WTC11 (cell line): ENCODE data around the gene KANSL1L. TPM values are rescaled to one million over a fixed set of nuclear protein-coding genes. Genes with fewer than 3 reads are reported as not detected.
A peak's percentile ranks its signal among the peaks of the same experiment; 100 is the strongest.

Source experiments
- ATAC-seq: fragments of 200-7000 bp; cut with Tn5 transposase; 2 replicates; pipeline ENCODE4 v1.10.0; 2021; ENCODE audit warnings: mild to moderate bottlenecking, moderate library complexity
- CTCF ChIA-PET: fragments of 300-600 bp; sonication (Branson Sonifier 250); formaldehyde crosslinking; loops from one replicate; lab custom pipeline; 2021; ENCODE audit warnings: antibody characterized with exemption; lab: Charles Lee
- POLR2A ChIA-PET: fragments of 350-600 bp; sonication (Branson Sonifier 250); formaldehyde crosslinking; loops from one replicate; lab custom pipeline; 2021; ENCODE audit warnings: antibody characterized with exemption; lab: Charles Lee
- DNase-seq: peaks from one replicate; pipeline ENCODE4 v3.0.0; 2021; ENCODE audit warnings: low spot score
- H3K27ac Mint-ChIP-seq: 2 replicates; pipeline ENCODE4 v1.8.0; 2021; ENCODE audit warnings: mixed read lengths
- H3K27me3 Mint-ChIP-seq: 2 replicates; pipeline ENCODE4 v1.8.0; 2021; ENCODE audit warnings: low read depth, mild to moderate bottlenecking, moderate library complexity, mixed read lengths
- H3K36me3 Mint-ChIP-seq: 2 replicates; pipeline ENCODE4 v1.8.0; 2021; ENCODE audit warnings: mixed read lengths
- H3K4me1 Mint-ChIP-seq: 2 replicates; pipeline ENCODE4 v1.8.0; 2022; ENCODE audit warnings: mixed read lengths
- H3K4me3 Mint-ChIP-seq: 2 replicates; pipeline ENCODE4 v1.8.0; 2021; ENCODE audit warnings: mild to moderate bottlenecking, moderate library complexity, mixed read lengths
- H3K9me3 Mint-ChIP-seq: 2 replicates; pipeline ENCODE4 v1.8.0; 2021; ENCODE audit warnings: mixed read lengths
- ATF2 ChIP-seq: sonication (generic); formaldehyde crosslinking; IDR thresholded peaks from 2 replicates; pipeline ENCODE4 v1.8.1; 2022; ENCODE audit warnings: low read depth, missing genetic modification reagents, borderline replicate concordance
- CTCF ChIP-seq: fragments of 200-600 bp; IDR thresholded peaks from 2 replicates; pipeline ENCODE4 v1.8.0; 2022; ENCODE audit warnings: antibody characterized with exemption
- E2F5 ChIP-seq: sonication (generic); formaldehyde crosslinking; IDR thresholded peaks from 2 replicates; pipeline ENCODE4 v1.8.1; 2022; ENCODE audit warnings: mild to moderate bottlenecking, moderate library complexity, missing genetic modification reagents
- EMX1 ChIP-seq: fragments of 250-450 bp; sonication (Bioruptor Pico); IDR thresholded peaks from 2 replicates; pipeline ENCODE4 v1.8.0; 2021; ENCODE audit warnings: mild to moderate bottlenecking
- FOXJ3 ChIP-seq: sonication (generic); formaldehyde crosslinking; IDR thresholded peaks from 2 replicates; pipeline ENCODE4 v1.9.0; 2021; ENCODE audit warnings: missing genetic modification reagents, mild to moderate bottlenecking, borderline replicate concordance
- FOXK1 ChIP-seq: sonication (generic); formaldehyde crosslinking; IDR thresholded peaks from 2 replicates; pipeline ENCODE4 v1.8.0; 2022; ENCODE audit warnings: mild to moderate bottlenecking, moderate library complexity, missing genetic modification reagents
- FOXP1 ChIP-seq: sonication (generic); formaldehyde crosslinking; IDR thresholded peaks from 2 replicates; pipeline ENCODE4 v1.8.0; 2022; ENCODE audit warnings: missing genetic modification reagents, mild to moderate bottlenecking, moderate library complexity, borderline replicate concordance
- GRHL2 ChIP-seq: fragments of 250-450 bp; sonication (Bioruptor Pico); IDR thresholded peaks from 2 replicates; pipeline ENCODE4 v1.8.0; 2022; ENCODE audit warnings: mild to moderate bottlenecking, moderate library complexity; ENCODE audit not compliant: insufficient replicate concordance, severe bottlenecking
- IRF2 ChIP-seq: sonication (generic); formaldehyde crosslinking; IDR thresholded peaks from 2 replicates; pipeline ENCODE4 v1.8.0; 2022; ENCODE audit warnings: low read depth, missing genetic modification reagents, borderline replicate concordance
- MXD4 ChIP-seq: fragments of 250-450 bp; sonication (Bioruptor Pico); IDR thresholded peaks from 2 replicates; pipeline ENCODE4 v1.8.0; 2021; ENCODE audit warnings: mild to moderate bottlenecking, moderate library complexity, borderline replicate concordance
- NFE2L1 ChIP-seq: sonication (generic); formaldehyde crosslinking; IDR thresholded peaks from 2 replicates; pipeline ENCODE4 v1.8.1; 2023; ENCODE audit warnings: missing genetic modification reagents
- NFYB ChIP-seq: sonication (generic); formaldehyde crosslinking; conservative IDR thresholded peaks from 2 replicates; pipeline ENCODE4 v1.8.0; 2022; ENCODE audit warnings: low read depth, missing genetic modification reagents
- NR1H2 ChIP-seq: sonication (generic); formaldehyde crosslinking; IDR thresholded peaks from 2 replicates; pipeline ENCODE4 v1.9.0; 2021; ENCODE audit warnings: mild to moderate bottlenecking, moderate library complexity, missing genetic modification reagents
- NR3C1 ChIP-seq: sonication (generic); formaldehyde crosslinking; conservative IDR thresholded peaks from 2 replicates; pipeline ENCODE4 v1.8.1; 2023; ENCODE audit warnings: low read depth, mild to moderate bottlenecking, missing genetic modification reagents
- SMAD4 ChIP-seq: sonication (generic); formaldehyde crosslinking; IDR thresholded peaks from 2 replicates; pipeline ENCODE4 v1.8.0; 2022; ENCODE audit warnings: mild to moderate bottlenecking, missing genetic modification reagents
- TEAD1 ChIP-seq: sonication (generic); formaldehyde crosslinking; IDR thresholded peaks from 2 replicates; pipeline ENCODE4 v1.8.0; 2022; ENCODE audit warnings: mild to moderate bottlenecking, missing genetic modification reagents
- TP53 ChIP-seq: sonication (generic); formaldehyde crosslinking; IDR thresholded peaks from 2 replicates; pipeline ENCODE4 v1.8.1; 2023; ENCODE audit warnings: mild to moderate bottlenecking, missing genetic modification reagents
- ZBTB21 ChIP-seq: sonication (generic); formaldehyde crosslinking; IDR thresholded peaks from 2 replicates; pipeline ENCODE4 v1.8.1; 2023; ENCODE audit warnings: mild to moderate bottlenecking, missing genetic modification reagents, borderline replicate concordance
- ZNF396 ChIP-seq: fragments of 250-450 bp; sonication (Bioruptor Pico); IDR thresholded peaks from 2 replicates; pipeline ENCODE4 v1.8.0; 2021; ENCODE audit warnings: mild to moderate bottlenecking, moderate library complexity, borderline replicate concordance
- ZNF416 ChIP-seq: fragments of 250-450 bp; sonication (Bioruptor Pico); IDR thresholded peaks from 2 replicates; pipeline ENCODE4 v1.9.0; 2021; ENCODE audit warnings: mild to moderate bottlenecking, inconsistent platforms
- ZNF423 ChIP-seq: fragments of 250-450 bp; sonication (Bioruptor Pico); IDR thresholded peaks from 2 replicates; pipeline ENCODE4 v2.1.2; 2022; ENCODE audit warnings: mild to moderate bottlenecking, moderate library complexity
- total RNA-seq: library from RNA; stranded (reverse); gene quantifications from 3 replicates; pipeline ENCODE4 v1.2.3, GENCODE V29; 2021
- TF ChIP-seq, protein P1 (sequence below): sonication (generic); formaldehyde crosslinking; IDR thresholded peaks from 2 replicates; pipeline ENCODE4 v1.8.0; 2022; ENCODE audit warnings: mild to moderate bottlenecking, missing genetic modification reagents
- TF ChIP-seq, protein P2 (sequence below): fragments of 250-450 bp; sonication (Bioruptor Pico); IDR thresholded peaks from 2 replicates; pipeline ENCODE4 v1.9.0; 2021; ENCODE audit warnings: mild to moderate bottlenecking, borderline replicate concordance
- TF ChIP-seq, protein P3 (sequence below): sonication (generic); formaldehyde crosslinking; IDR thresholded peaks from 2 replicates; pipeline ENCODE4 v1.8.1; 2023; ENCODE audit warnings: mild to moderate bottlenecking, missing genetic modification reagents, moderate library complexity

KANSL1L gene
- total RNA-seq, 1 experiment from 2014 or later: 11.4 TPM

DNA sequence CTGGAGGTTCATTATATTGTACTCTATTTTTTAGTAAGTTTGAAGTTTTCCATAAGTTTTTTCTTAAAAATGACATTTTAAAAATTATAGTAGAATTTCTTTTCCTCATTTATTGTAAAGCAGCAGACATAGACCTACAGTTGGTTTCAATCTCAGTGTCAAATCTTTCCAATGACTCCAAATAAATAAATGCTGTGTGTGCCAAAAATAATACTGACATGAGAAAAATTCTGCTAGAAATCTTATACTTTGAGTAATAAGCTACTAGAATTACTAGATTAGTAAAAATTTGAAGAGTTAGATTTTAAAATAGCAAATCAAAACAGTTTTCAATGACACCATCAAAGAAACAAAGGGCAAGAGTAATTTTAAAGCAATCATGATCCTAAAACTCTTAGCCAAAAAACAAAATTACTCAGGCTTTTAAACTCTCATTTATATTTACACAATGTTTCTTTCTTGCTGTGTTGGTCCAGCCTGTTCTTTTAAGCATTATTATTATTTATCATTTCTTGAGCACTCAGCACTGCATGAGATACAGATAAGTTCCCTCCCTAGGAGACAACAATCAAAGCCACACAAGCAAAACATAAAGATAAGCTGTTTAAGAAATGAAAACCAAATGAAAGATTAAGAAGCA is 8.3 kb upstream of the KANSL1L start:
- POLR2A ChIA-PET: no interaction called here
- CTCF ChIA-PET: no interaction called here
- no peaks in the 10 kb centered on the region; the same call in 1 of the 2 replicates for H3K27me3 Mint-ChIP-seq
- peaks cover 30% of the 10 kb centered on the region for H3K36me3 Mint-ChIP-seq
- no peak for TF ChIP-seq FOXP1 (CRISPR knock-in tag)
- no peak for TF ChIP-seq NR1H2 (CRISPR knock-in tag)
- no peak for TF ChIP-seq NFYB (CRISPR knock-in tag)
- ATAC-seq: no peak
- peaks cover 45% of the 10 kb centered on the region for H3K4me1 Mint-ChIP-seq
- peak overlapping the region; percentile 17; the same call in 1 of the 2 replicates for H3K27ac Mint-ChIP-seq
- no peak overlapping the region for H3K4me3 Mint-ChIP-seq
- no peak for DNase-seq
- peaks cover 30% of the 10 kb centered on the region for H3K9me3 Mint-ChIP-seq

DNA sequence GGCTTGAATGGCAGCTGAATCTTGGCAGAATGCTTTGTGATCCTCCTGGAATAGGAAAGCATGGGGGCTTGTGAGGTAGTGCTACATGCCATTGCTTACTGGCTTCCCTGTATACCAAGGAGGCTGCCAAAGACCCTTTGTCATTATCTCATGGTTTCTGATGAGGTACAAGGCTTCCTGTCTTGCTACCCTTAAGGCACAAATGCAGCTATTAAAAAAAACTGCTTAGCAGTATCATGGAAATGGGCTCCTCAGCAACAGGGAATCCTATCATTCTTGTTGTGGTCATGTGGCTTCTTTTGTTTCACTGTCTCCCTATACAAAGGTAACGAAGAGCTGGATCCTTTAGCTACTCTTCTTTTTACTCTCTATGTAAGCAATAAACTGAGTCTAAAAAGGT is 6.6 kb upstream of the KANSL1L start:
- Mint-ChIP-seq H3K9me3 (peaks cover 13% of the 10 kb centered on the region), H3K36me3 (peaks cover 13% of the 10 kb centered on the region), H3K27ac (peak overlapping the region; percentile 69), H3K4me3 (no peak overlapping the region), H3K4me1 (peaks cover 48% of the 10 kb centered on the region), H3K27me3 (no peaks in the 10 kb centered on the region)
- POLR2A ChIA-PET: interaction anchor here (0.9 kb wide), 1 partner anchor 19 kb away, joined by 3 read pairs; no protein-coding TSS in a partner anchor
- ATAC-seq: peak; percentile 92
- CTCF ChIA-PET: interaction anchor here (0.5 to 1.2 kb wide), 3 partner anchors 21 to 217 kb away, joined by 3 to 8 read pairs (median 4); no protein-coding TSS in a partner anchor
- no peak for DNase-seq
- TF ChIP-seq NR1H2 (CRISPR knock-in tag): no peak
- 0 out of 2 replicates have a peak, but pooled peaks have one; percentile 22 for TF ChIP-seq TEAD1 (CRISPR knock-in tag)
- peak; percentile 30; the same call in 1 of the 2 replicates for TF ChIP-seq FOXK1 (CRISPR knock-in tag)
- TF ChIP-seq EMX1 (CRISPR knock-in tag): no peak
- TF ChIP-seq CTCF: no peak
- TF ChIP-seq, protein P1, sequence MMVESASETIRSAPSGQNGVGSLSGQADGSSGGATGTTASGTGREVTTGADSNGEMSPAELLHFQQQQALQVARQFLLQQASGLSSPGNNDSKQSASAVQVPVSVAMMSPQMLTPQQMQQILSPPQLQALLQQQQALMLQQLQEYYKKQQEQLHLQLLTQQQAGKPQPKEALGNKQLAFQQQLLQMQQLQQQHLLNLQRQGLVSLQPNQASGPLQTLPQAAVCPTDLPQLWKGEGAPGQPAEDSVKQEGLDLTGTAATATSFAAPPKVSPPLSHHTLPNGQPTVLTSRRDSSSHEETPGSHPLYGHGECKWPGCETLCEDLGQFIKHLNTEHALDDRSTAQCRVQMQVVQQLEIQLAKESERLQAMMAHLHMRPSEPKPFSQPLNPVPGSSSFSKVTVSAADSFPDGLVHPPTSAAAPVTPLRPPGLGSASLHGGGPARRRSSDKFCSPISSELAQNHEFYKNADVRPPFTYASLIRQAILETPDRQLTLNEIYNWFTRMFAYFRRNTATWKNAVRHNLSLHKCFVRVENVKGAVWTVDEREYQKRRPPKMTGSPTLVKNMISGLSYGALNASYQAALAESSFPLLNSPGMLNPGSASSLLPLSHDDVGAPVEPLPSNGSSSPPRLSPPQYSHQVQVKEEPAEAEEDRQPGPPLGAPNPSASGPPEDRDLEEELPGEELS: no peak
- no peak for TF ChIP-seq FOXJ3
- TF ChIP-seq SMAD4 (CRISPR knock-in tag): no peak
- TF ChIP-seq, protein P2, sequence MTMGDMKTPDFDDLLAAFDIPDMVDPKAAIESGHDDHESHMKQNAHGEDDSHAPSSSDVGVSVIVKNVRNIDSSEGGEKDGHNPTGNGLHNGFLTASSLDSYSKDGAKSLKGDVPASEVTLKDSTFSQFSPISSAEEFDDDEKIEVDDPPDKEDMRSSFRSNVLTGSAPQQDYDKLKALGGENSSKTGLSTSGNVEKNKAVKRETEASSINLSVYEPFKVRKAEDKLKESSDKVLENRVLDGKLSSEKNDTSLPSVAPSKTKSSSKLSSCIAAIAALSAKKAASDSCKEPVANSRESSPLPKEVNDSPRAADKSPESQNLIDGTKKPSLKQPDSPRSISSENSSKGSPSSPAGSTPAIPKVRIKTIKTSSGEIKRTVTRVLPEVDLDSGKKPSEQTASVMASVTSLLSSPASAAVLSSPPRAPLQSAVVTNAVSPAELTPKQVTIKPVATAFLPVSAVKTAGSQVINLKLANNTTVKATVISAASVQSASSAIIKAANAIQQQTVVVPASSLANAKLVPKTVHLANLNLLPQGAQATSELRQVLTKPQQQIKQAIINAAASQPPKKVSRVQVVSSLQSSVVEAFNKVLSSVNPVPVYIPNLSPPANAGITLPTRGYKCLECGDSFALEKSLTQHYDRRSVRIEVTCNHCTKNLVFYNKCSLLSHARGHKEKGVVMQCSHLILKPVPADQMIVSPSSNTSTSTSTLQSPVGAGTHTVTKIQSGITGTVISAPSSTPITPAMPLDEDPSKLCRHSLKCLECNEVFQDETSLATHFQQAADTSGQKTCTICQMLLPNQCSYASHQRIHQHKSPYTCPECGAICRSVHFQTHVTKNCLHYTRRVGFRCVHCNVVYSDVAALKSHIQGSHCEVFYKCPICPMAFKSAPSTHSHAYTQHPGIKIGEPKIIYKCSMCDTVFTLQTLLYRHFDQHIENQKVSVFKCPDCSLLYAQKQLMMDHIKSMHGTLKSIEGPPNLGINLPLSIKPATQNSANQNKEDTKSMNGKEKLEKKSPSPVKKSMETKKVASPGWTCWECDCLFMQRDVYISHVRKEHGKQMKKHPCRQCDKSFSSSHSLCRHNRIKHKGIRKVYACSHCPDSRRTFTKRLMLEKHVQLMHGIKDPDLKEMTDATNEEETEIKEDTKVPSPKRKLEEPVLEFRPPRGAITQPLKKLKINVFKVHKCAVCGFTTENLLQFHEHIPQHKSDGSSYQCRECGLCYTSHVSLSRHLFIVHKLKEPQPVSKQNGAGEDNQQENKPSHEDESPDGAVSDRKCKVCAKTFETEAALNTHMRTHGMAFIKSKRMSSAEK: no peak
- no peak for TF ChIP-seq IRF2 (CRISPR knock-in tag)
- TF ChIP-seq ZNF396 (CRISPR knock-in tag): no peak
- no peak for TF ChIP-seq MXD4
- no peak for TF ChIP-seq ATF2 (CRISPR knock-in tag)
- no peak for TF ChIP-seq ZNF423 (CRISPR knock-in tag)
- TF ChIP-seq GRHL2 (CRISPR knock-in tag): no peak
- TF ChIP-seq NR3C1 (CRISPR knock-in tag): no peak
- TF ChIP-seq, protein P3, sequence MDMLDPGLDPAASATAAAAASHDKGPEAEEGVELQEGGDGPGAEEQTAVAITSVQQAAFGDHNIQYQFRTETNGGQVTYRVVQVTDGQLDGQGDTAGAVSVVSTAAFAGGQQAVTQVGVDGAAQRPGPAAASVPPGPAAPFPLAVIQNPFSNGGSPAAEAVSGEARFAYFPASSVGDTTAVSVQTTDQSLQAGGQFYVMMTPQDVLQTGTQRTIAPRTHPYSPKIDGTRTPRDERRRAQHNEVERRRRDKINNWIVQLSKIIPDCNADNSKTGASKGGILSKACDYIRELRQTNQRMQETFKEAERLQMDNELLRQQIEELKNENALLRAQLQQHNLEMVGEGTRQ (CRISPR knock-in tag): peak; percentile 76
- TF ChIP-seq ZBTB21 (CRISPR knock-in tag): no peak
- no peak for TF ChIP-seq TP53 (CRISPR knock-in tag)
- no peak for TF ChIP-seq ZNF416
- no peak for TF ChIP-seq E2F5 (CRISPR knock-in tag)
- no peak for TF ChIP-seq NFE2L1 (CRISPR knock-in tag)
